HG03159 (cell line): ENCODE results near the gene CTTNBP2NL.
A peak's percentile ranks its signal among the peaks of the same experiment; 100 is the strongest.

ENCODE experiments used
- ATAC-seq: cut with Tn5 transposase; IDR thresholded peaks from one replicate; pipeline ENCODE4 v1.9.1; 2021; ENCODE audit warnings: mild to moderate bottlenecking, moderate library complexity; ENCODE audit not compliant: unreplicated experiment

CTTNBP2NL gene, protein sequence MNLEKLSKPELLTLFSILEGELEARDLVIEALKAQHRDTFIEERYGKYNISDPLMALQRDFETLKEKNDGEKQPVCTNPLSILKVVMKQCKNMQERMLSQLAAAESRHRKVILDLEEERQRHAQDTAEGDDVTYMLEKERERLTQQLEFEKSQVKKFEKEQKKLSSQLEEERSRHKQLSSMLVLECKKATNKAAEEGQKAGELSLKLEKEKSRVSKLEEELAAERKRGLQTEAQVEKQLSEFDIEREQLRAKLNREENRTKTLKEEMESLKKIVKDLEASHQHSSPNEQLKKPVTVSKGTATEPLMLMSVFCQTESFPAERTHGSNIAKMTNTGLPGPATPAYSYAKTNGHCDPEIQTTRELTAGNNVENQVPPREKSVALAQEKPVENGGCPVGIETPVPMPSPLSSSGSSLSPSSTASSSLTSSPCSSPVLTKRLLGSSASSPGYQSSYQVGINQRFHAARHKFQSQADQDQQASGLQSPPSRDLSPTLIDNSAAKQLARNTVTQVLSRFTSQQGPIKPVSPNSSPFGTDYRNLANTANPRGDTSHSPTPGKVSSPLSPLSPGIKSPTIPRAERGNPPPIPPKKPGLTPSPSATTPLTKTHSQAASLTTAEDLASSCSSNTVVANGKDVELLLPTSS

DNA sequence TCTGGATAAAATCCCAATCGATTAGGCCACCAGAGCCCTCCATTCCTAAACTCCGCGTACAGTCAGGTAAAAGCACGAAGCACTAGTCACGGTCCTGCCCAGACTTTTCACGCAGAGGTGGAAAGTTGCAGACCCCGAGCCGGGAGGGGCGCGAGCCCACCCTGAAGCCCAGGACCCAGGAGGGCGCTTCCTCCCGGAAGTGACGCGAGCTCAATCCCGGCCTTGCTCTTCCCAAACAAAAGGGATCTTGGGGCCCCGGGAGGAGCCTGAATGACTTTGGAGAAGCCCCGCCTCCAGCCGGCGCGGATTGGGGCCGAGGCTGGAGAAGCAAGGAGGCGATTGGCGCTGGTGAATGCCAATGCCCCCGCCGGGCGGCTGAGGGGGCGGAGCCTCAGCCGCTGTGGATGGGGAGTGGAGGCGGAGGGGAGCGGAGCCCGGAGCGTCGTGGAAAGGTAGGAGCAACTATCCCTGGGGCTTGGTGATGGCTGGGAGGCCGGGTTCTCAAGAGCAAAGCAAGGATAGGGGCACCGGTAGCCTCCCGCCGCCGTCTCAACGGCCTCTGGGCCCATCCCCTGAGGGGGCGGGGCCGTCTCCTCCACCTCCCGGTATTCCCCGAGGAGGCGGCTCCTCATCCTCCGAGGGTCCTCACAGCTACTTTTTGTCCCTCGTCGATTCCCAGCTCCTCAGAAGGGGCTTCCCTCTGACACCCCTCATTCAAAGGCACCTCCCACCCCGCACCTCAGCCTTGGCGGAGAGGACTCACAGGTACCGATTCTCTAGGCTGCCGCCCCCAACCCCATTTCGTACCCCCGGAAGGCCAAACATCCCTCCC lies at the start of gene CTTNBP2NL:
CTTNBP2NL (plus strand) TSS at position 394 of the 832 bp plus-strand sequence. CDS start 19,952 bp downstream, outside the sequence.
- ATAC-seq = peak; percentile 76

- ATAC-seq = no peak
These were observed 49.1 kb upstream of the CTTNBP2NL start for GRCh38 chr1:112346801-112347350.

GRCh38 chr1:112356765-112357164 lies 39.2 kb upstream of the CTTNBP2NL start:
- no peak for ATAC-seq

DNA sequence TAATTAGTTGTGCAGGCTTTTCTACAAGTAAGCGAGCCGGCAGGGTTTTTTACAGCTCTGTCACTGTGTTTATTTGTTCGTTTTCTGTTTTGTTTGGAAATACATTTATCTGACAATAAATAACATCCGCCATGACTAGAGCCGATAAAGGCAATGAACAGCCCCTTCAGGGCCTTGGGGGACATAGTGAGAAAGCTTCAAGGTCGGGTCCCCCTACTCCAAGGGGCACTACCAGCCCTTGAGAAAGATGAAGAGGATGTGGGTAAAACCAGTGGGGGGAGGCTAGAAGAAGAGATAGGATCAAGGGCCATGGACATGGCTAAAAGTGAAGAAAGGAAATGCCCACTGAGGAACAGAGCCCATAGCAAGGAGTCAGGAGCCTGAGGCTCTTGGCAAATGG lies 38.5 kb upstream of the CTTNBP2NL start:
- ATAC-seq = no peak

DNA sequence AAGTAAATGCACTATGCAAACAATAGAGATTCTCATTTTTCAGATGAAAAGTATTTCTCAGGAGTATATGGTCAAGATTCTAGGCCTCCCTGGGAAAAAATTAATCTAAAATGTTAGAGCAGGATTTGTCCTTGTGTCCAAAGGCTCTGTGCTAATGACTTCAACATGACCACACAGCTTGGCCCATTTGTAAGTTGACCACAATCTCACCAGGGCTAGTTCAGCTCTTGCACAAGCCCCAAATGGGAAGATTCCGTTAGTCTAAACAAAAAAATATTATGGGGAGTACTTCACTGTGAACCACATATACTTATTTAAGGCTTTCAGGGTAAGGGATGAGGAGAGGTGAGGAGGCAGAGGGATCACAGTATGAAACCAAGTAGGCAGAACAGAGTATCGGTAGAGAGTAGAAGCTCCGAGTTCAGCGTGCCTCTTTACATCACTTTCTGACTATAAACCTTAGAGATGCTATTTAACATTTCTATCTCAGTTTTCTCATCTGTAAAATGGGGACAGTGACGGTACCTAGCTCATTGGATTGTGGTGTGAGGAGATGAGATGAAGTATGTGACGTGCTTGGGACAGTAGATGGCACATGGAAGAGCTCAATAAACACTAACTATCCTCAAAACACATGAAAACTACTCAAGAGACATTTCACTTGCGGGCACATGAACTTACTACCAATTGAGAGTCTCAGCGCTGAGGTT lies 37.8 kb upstream of the CTTNBP2NL start:
- ATAC-seq = no peak

GRCh38 chr1:112358798-112359408 lies 37.1 kb upstream of the CTTNBP2NL start:
- ATAC-seq = peak; percentile 89

DNA sequence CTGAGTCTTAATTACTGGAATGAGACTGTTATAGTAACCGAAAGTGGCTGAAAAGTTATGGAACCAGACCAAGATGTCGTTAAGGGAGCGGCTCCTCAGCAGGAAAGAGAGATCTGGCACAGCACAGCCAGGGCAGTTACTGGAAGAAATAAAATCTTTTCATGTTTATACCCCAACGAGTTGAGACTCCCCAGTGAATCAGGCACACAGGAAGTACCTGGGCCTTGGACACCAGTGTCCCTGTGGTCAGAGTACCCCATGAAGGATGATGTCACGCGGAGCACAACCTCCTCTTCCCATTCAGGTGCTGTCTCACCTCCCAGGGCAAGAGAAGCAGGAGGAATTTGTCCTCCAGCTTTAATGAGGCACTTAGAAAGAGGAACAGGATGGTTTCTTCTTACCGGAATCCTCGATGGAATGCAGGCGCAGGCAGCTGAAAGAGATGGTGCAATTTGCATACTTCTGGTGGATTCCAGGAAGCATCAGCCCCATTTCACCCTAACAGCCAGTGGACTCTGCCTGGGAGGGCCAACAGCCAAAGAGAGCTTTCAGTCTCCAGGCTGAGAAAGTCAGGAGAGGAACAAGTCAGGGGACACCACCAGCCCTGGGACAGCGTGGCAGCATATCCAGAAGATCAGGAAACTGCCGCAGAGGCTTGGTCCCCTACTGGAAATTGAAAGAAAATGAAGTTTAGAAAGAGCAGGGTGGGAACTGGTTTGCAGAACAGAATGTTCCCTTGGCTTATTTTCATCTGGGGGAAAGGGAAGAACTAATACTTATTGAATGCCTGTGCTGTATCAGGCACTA lies 35.9 kb upstream of the CTTNBP2NL start:
- no peak for ATAC-seq

DNA sequence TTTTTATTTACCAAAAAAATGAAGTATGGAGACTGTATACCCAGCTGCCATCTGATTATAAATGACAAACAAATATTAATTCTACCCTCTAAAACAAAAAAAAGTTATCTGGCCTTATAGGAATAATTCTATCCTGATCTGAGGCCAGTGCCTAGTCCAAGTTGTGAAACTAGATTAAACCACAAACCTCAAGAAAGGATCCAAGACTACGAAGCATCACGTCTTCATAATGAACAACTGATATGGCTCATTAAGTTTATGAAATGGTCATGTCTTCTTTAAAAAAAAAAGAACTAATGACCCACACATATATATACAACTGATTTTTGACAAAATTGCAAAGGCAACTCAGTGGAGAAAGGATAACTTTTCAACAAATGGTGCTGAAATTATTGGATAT lies 32.4 kb upstream of the CTTNBP2NL start:
- no peak for ATAC-seq

DNA sequence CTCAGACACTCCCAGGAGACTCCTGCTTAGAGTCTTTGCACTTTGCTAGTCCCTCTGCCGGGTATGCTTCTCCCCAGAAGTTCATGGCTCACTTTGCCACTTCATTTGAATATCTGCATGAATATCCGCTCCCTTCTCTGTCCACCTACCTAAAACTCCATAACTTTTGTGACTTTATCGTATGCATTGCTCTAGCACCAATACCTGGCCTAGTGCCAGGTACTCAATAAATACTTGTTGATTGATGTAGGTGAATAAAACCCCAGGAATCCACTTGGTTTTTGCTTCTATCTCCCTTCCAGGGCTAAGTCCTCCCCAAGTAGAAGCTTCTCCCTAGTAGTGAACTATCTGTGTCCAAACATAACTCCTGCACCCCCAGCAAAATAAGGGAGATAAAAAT lies 27.8 kb upstream of the CTTNBP2NL start:
- no peak for ATAC-seq

DNA sequence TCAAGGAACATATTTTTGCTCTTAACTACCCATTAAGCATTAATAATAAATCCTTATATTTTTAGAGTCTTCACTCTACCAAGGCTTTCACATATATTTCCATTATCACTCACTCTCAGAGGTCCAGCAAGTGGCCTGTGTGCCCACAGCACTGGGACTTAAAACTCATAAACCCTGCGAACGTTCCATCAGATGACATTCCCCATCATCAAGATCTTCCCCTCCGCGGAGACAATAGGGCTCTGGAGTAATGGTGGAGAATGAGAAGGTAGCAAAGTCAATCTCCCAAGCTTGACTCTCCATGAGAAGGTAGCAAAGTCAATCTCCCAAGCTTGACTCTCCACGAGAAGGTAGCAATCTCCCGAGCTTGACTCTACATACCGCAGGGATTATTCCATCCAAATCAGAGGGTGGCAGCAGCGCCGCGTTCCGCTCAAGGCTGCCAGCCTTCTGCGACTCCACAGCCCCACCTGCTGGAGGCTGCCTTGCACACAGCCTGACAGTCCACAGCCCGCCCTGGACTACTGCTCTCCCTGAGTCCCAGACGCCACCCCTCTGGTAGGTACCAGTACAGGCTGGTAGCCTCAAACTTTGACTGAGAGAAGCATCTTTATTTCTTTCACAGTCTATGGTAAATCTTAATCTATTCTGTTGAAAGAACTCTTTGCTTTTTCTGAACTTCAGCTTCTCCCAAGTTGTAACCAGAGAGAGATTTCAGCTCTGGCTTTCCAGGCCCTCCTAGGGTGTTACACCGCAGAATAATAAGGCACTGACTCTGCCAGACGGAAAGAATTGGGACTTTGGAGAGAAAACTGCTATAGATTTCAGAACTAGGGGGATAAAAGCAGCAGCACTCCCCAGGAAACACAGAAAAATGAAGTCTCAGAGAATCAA lies 26.4 kb upstream of the CTTNBP2NL start:
- ATAC-seq = peak; percentile 89

DNA sequence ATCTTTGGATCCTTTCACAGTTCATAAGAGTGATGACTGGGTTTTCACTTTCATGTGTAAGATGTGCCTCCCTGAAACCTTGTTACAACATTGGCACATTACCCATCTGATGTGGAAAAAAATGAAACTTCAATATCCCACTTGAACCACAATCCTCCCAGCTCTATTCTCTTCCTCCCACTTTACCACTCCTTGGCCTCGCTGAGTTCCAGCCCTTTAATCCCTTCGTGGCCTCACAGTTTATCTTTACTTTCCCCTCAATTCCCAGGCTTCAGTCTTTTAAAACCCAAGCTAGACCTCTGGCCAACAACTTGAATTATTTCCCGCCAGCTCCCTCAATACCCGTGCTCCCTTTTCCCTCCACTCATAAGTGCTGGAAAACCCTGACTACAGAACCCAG lies 25.0 kb upstream of the CTTNBP2NL start:
- ATAC-seq = no peak

DNA sequence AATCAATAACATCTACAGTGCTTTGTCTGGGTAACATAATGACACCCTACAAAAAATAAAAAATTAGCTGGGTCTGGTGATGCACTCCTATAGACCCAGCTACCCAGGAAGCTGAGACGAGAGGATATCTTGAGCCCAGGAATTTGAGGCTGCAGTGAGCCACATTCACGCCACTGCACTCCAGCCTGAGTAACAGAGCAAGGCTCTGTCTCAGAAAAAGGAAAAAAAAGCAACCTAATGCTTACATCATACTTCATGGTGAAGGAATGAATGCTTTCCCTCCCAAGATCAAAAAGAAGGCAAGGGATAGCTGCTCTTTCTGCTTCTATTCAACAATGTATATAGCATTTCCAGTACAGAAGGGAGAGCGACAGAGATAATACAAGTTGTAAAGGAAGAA lies 24.2 kb upstream of the CTTNBP2NL start:
- ATAC-seq = no peak

DNA sequence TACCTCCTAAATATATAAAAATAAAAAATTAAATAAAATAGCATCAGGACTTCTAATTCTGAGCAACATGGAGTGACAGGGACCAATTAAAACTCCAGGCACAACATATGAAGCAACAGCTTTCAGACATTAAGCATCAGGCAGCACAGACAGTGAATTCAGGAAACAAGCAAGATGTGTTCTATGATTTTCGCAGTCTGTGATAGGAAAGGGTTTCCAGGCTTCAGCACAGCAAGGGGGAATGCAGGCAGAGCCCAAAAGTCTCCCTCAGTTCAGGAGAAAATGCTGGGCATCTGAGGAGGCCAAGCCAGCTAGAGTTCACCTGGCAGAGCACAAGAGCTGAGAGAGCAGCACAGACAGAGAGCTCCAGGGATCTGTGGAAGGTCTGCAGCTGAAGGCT lies 22.2 kb upstream of the CTTNBP2NL start:
- ATAC-seq = no peak

- ATAC-seq = no peak
These were observed 20.3 kb upstream of the CTTNBP2NL start for GRCh38 chr1:112375701-112376100.

- no peak for ATAC-seq
These were observed 15.7 kb upstream of the CTTNBP2NL start for GRCh38 chr1:112380356-112380755.

- ATAC-seq = no peak
These were observed 14.5 kb upstream of the CTTNBP2NL start for GRCh38 chr1:112381324-112382076.

DNA sequence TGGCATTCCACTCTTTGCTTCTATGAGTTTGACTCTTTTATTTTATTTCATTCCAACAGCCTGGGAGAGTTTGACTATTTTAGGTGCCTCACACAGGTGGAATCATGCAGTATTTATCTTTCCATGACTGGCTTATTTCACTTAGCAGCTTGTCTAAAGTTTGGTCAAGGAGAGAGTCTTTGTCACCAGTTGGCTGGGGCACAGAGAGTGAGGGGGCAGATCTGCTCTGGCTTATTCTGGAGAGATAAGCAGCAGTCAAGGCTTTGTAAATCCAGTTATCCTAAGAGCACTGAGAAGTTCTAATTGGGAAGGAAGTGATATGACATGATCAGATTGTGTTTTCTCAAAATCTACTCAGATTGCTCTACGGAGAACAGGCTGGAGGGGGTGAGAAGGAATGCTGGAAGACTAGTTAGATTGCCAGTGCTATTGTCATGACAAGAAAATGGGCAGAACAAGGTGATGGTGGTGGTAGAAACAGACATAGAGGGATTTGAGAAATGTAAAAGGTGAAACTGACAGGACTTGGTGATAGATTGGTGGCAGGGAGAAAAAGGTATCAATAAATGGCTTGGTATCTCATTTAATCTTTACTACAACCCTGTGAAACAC lies 12.1 kb upstream of the CTTNBP2NL start:
- no peak for ATAC-seq
